HFF-Myc (cell line): ENCODE measurements around the gene PDE5A.

Source experiments
- DNase-seq: peaks from one replicate; pipeline ENCODE4 v3.0.0-alpha.2; 2011; ENCODE audit warnings: low read depth; ENCODE audit errors: extremely low read depth
- H3K4me3 ChIP-seq: replicated peaks from 2 replicates; pipeline ENCODE4 v1.5.1; 2011; ENCODE audit warnings: low read depth, mild to moderate bottlenecking, control low read depth, low read length
- TF ChIP-seq, protein P1 (sequence below): IDR thresholded peaks from 2 replicates; pipeline ENCODE4 v1.5.1; 2012; ENCODE audit warnings: mild to moderate bottlenecking, low read depth, low read length, control low read depth; ENCODE audit errors: missing control alignments

PDE5A gene

GRCh38 chr4:119526786-119527550 lies 101.6 kb downstream of the PDE5A start:
- H3K4me3 ChIP-seq: no peak overlapping the region
- DNase-seq: no peak
- TF ChIP-seq, protein P1, sequence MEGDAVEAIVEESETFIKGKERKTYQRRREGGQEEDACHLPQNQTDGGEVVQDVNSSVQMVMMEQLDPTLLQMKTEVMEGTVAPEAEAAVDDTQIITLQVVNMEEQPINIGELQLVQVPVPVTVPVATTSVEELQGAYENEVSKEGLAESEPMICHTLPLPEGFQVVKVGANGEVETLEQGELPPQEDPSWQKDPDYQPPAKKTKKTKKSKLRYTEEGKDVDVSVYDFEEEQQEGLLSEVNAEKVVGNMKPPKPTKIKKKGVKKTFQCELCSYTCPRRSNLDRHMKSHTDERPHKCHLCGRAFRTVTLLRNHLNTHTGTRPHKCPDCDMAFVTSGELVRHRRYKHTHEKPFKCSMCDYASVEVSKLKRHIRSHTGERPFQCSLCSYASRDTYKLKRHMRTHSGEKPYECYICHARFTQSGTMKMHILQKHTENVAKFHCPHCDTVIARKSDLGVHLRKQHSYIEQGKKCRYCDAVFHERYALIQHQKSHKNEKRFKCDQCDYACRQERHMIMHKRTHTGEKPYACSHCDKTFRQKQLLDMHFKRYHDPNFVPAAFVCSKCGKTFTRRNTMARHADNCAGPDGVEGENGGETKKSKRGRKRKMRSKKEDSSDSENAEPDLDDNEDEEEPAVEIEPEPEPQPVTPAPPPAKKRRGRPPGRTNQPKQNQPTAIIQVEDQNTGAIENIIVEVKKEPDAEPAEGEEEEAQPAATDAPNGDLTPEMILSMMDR: no peak

- no peak for DNase-seq
- H3K4me3 ChIP-seq: no peak overlapping the region
- TF ChIP-seq, protein P1: no peak
Observed at GRCh38 chr4:119525771-119526712, 102.6 kb downstream of the PDE5A start.

GRCh38 chr4:119525005-119525749 lies 103.4 kb downstream of the PDE5A start:
- no peak overlapping the region for H3K4me3 ChIP-seq
- DNase-seq: peak; percentile 78
- TF ChIP-seq, protein P1: no peak

DNA sequence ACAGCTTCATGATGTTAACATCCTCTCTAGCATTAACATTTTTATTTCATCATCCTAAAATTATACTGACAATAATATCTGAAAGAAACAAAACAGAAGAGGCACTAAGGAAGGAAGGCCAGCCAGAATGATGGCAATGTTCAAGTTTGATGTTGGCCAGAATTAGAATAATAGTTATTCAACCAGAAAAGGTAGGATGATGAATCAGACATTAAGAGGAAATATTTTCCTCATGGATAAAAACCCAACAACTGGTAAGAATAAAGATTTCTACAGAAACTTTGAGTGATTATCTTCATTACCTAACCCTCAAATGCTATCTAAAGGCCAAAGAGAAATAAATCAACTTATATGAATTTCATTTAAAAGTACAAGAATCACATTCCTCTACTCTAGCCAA lies 105.2 kb downstream of the PDE5A start:
- DNase-seq: no peak
- TF ChIP-seq, protein P1: no peak
- no peak overlapping the region for H3K4me3 ChIP-seq

DNA sequence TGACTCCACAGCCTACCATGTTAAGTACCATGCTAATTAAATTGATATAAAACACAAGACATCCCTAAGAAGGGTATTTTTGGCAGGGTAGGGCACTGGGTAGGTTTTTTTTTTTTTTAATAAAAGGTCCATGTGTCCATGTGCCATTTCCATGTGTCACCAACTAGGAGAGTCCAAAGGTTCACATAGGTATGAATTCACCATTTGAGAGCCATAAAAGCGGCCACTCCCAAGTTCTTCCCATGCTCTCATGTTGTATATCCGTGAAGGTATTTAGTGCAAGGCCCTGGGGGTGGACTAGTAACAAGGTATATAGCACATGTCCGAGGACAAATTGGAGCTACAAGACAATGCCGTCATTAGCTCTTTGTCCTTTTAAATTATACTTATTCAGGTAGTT lies 107.3 kb downstream of the PDE5A start:
- DNase-seq: no peak
- TF ChIP-seq, protein P1: no peak
- no peak overlapping the region for H3K4me3 ChIP-seq

DNA sequence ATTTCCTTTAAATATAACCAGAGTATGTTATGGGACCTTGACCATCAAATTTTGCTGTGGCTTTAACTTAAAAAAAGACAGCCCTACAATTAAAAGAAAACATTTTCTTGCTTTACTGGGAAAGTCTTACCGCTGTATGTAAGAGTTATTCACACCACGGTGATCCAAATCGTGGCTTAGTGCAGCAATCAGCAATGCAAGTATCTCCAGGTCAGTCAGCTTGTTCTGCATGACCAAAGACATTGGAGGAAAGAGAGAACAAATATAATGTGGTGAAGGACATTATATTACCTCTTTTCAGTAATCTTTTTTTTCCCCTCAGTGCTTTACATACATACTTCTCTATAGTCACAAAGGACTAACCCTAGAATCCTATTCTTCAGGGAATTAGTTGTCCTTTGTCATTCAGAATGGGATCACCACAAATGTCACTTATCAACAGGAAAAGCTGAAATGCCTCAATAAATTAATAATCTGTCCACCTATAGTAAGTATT lies 109.6 kb downstream of the PDE5A start:
- TF ChIP-seq, protein P1: no peak
- no peak for DNase-seq
- no peak overlapping the region for H3K4me3 ChIP-seq
